ENCODE results near the gene RNASE12.

- TF ChIP-seq CTCF (IDR thresholded peaks at IDR 0.05 in 2 of 3, conservative IDR thresholded peaks at IDR 0.05 in 1 of 3; ENCODE audit: borderline replicate concordance in 1 of 3, insufficient read depth in 1 of 3, low read depth in 2 of 3, low read length in 2 of 3) (no peak), REST (IDR thresholded peaks at IDR 0.05; ENCODE audit: low read depth) (no peak), EZH2 (IDR thresholded peaks at IDR 0.05) (no peak)
Measured at GRCh38 chr14:20622816-20623291, 31.7 kb upstream of the RNASE12 start.

All from HCT116 (cell line).